Measurements from ENCODE around the gene MYL4. TPM values are rescaled to one million over a fixed set of nuclear protein-coding genes. Genes with fewer than 3 reads are reported as not detected.

MYL4 gene
- total RNA-seq, 4 donors from 2014 or later, result 5.2 to 11.0 (median 6.2) TPM

DNA sequence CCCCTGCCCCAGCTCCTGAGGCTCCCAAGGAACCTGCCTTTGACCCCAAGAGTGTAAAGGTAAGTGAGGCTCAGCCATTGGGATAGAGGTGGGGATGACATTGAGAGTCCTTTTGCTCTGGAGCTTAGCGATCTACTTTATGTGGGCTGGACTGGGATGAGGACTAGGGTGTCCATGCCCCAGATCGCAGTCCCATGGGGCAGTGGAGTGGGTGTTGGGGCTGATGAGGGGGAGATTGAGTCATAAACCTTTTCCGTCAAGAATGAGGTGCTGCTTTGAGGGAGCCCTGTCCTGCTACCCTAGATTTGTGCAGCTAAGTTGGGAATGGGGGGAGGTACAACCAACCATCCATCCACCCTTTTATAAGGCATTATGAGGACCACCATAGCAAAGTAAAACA lies 351 bp downstream of the MYL4 start:
- intact Hi-C loops (cut with DNase I), result no loop called here
- H3K4me1 ChIP-seq, result peaks cover 39 to 77% of the 10 kb centered on the region in 2 donors
- TF ChIP-seq POLR2A (IDR thresholded peaks at IDR 0.05) (no peak), CTCF (IDR thresholded peaks at IDR 0.05) (no peak)
- no peaks in the 10 kb centered on the region for H3K36me3 ChIP-seq
- H3K4me3 ChIP-seq (replicated peaks in 1 of 3), result no peak overlapping the region
- peak overlapping the region; percentile 96 to 97 (median 97) for H3K27ac ChIP-seq
- WGBS, 2 donors, result 95 to 97% methylated on average over 3 of the region's 3 CpGs
- no peaks in the 10 kb centered on the region for H3K27me3 ChIP-seq
- DNase-seq, result no peak
- no peaks in the 10 kb centered on the region for H3K9me3 ChIP-seq

- peak overlapping the region; percentile 96 to 97 (median 97) for H3K27ac ChIP-seq
- peak; percentile 57 to 75 for DNase-seq
- no peaks in the 10 kb centered on the region for H3K27me3 ChIP-seq
- TF ChIP-seq CTCF (IDR thresholded peaks at IDR 0.05), result no peak
- TF ChIP-seq POLR2A (IDR thresholded peaks at IDR 0.05), result peak in 1 of 2 donors; percentile 14
- H3K4me3 ChIP-seq (replicated peaks in 1 of 3), result no peak overlapping the region
- H3K36me3 ChIP-seq, result no peaks in the 10 kb centered on the region
- WGBS, 2 donors, result 33 to 50% methylated on average over 3 of the region's 3 CpGs
- H3K9me3 ChIP-seq, result no peaks in the 10 kb centered on the region
- intact Hi-C loops (cut with DNase I), result no loop called here
- H3K4me1 ChIP-seq, result peaks cover 33 to 70% of the 10 kb centered on the region in 2 donors
Measured at GRCh38 chr17:47210105-47210504, 957 bp downstream of the MYL4 start.

- no peaks in the 10 kb centered on the region for H3K9me3 ChIP-seq
- H3K4me1 ChIP-seq, result peaks cover 31 to 64% of the 10 kb centered on the region in 2 donors
- no peaks in the 10 kb centered on the region for H3K27me3 ChIP-seq
- H3K36me3 ChIP-seq, result no peaks in the 10 kb centered on the region
- 77 to 84% methylated on average over 2 of the region's 2 CpGs for WGBS, 2 donors
- intact Hi-C loops (cut with DNase I), result no loop called here
- H3K27ac ChIP-seq, result peak overlapping the region; percentile 96 to 97 (median 97)
- TF ChIP-seq CTCF (IDR thresholded peaks at IDR 0.05) (no peak), POLR2A (IDR thresholded peaks at IDR 0.05) (no peak)
- no peak overlapping the region for H3K4me3 ChIP-seq (replicated peaks in 1 of 3)
- no peak for DNase-seq
Measured at GRCh38 chr17:47210779-47211178, 1.6 kb downstream of the MYL4 start.

GRCh38 chr17:47212458-47212857 lies 3.3 kb downstream of the MYL4 start:
- intact Hi-C loops (cut with DNase I), result no loop called here
- TF ChIP-seq POLR2A (IDR thresholded peaks at IDR 0.05) (no peak), CTCF (IDR thresholded peaks at IDR 0.05) (no peak)
- Histone ChIP-seq H3K4me3 (replicated peaks in 1 of 3) (no peak overlapping the region), H3K27ac (peak overlapping the region in 2 of 3 donors; percentile 2 to 67), H3K4me1 (peaks cover 14 to 47% of the 10 kb centered on the region in 2 donors), H3K27me3 (no peaks in the 10 kb centered on the region), H3K36me3 (no peaks in the 10 kb centered on the region), H3K9me3 (no peaks in the 10 kb centered on the region)
- 69 to 75% methylated on average over 2 of the region's 2 CpGs for WGBS, 2 donors
- DNase-seq, result no peak

GRCh38 chr17:47213540-47213939 lies 4.4 kb downstream of the MYL4 start:
- TF ChIP-seq CTCF (IDR thresholded peaks at IDR 0.05) (no peak), POLR2A (IDR thresholded peaks at IDR 0.05) (no peak)
- intact Hi-C loops (cut with DNase I), result no loop called here
- no peak overlapping the region for H3K4me3 ChIP-seq (replicated peaks in 1 of 3)
- no peaks in the 10 kb centered on the region for H3K27me3 ChIP-seq
- H3K36me3 ChIP-seq, result no peaks in the 10 kb centered on the region
- DNase-seq, result no peak
- no peak overlapping the region for H3K27ac ChIP-seq
- no peaks in the 10 kb centered on the region for H3K9me3 ChIP-seq
- peaks cover 13 to 36% of the 10 kb centered on the region in 2 donors for H3K4me1 ChIP-seq
- WGBS, 2 donors, result 86 to 90% methylated on average over 4 of the region's 4 CpGs

All from thyroid gland (tissue), 4 donors.